ENCODE data around the gene CCDC68. TPM values are rescaled to one million over a fixed set of nuclear protein-coding genes. Genes with fewer than 3 reads are reported as not detected.

Gene CCDC68
- total RNA-seq, 2 experiments from 2014 or later = not detected

GRCh38 chr18:54942144-54942543 lies 17.1 kb downstream of the CCDC68 start:
- Mint-ChIP-seq H3K9me3 (ENCODE audit: low read depth) (no peaks in the 10 kb centered on the region), H3K4me1 (peaks cover 13% of the 10 kb centered on the region), H3K27ac (no peak overlapping the region), H3K4me3 (no peak overlapping the region), H3K27me3 (no peaks in the 10 kb centered on the region), H3K36me3 (ENCODE audit: low read depth) (no peaks in the 10 kb centered on the region)
- ChIA-PET CTCF (no interaction called here), POLR2A (no interaction called here)
- intact Hi-C loops (cut with DNase I, micrococcal nuclease) = no loop called here
- ATAC-seq (no peak), DNase-seq (no peak)

GRCh38 chr18:54939361-54939917 lies 19.8 kb downstream of the CCDC68 start:
- POLR2A ChIA-PET = no interaction called here
- no peak for ATAC-seq
- Mint-ChIP-seq H3K4me3 (no peak overlapping the region), H3K4me1 (no peaks in the 10 kb centered on the region), H3K27me3 (no peaks in the 10 kb centered on the region), H3K9me3 (ENCODE audit: low read depth) (no peaks in the 10 kb centered on the region), H3K36me3 (ENCODE audit: low read depth) (no peaks in the 10 kb centered on the region), H3K27ac (no peak overlapping the region)
- intact Hi-C loops (cut with DNase I, micrococcal nuclease) = no loop called here
- CTCF ChIA-PET = interaction anchor here (1.0 to 1.3 kb wide), 2 partner anchors 8 to 268 kb away, joined by 3 to 5 read pairs; no protein-coding TSS in a partner anchor
- no peak for DNase-seq

GRCh38 chr18:54938506-54938905 lies 20.8 kb downstream of the CCDC68 start:
- H3K36me3 Mint-ChIP-seq (ENCODE audit: low read depth) = no peaks in the 10 kb centered on the region
- ChIA-PET CTCF (interaction anchor here (0.6 kb wide), 1 partner anchor 1058 kb away, joined by 3 read pairs; no protein-coding TSS in a partner anchor), POLR2A (no interaction called here)
- DNase-seq (no peak), ATAC-seq (no peak)
- no peak overlapping the region for H3K4me3 Mint-ChIP-seq
- H3K27ac Mint-ChIP-seq = no peak overlapping the region
- intact Hi-C loops (cut with DNase I, micrococcal nuclease) = no loop called here
- peaks cover 2% of the 10 kb centered on the region for H3K27me3 Mint-ChIP-seq
- H3K9me3 Mint-ChIP-seq (ENCODE audit: low read depth) = no peaks in the 10 kb centered on the region
- H3K4me1 Mint-ChIP-seq = no peaks in the 10 kb centered on the region

GRCh38 chr18:54932472-54932871 lies 26.8 kb downstream of the CCDC68 start:
- Mint-ChIP-seq H3K36me3 (ENCODE audit: low read depth) (no peaks in the 10 kb centered on the region), H3K4me1 (no peaks in the 10 kb centered on the region), H3K9me3 (ENCODE audit: low read depth) (no peaks in the 10 kb centered on the region), H3K27me3 (peaks cover 2% of the 10 kb centered on the region), H3K4me3 (no peak overlapping the region), H3K27ac (no peak overlapping the region)
- POLR2A ChIA-PET = no interaction called here
- intact Hi-C loops (cut with DNase I, micrococcal nuclease) = no loop called here
- CTCF ChIA-PET = no interaction called here
- ATAC-seq (no peak), DNase-seq (no peak)

GRCh38 chr18:54931152-54931551 lies 28.1 kb downstream of the CCDC68 start:
- H3K27ac Mint-ChIP-seq = no peak overlapping the region
- peaks cover 2% of the 10 kb centered on the region for H3K27me3 Mint-ChIP-seq
- no peaks in the 10 kb centered on the region for H3K9me3 Mint-ChIP-seq (ENCODE audit: low read depth)
- H3K4me1 Mint-ChIP-seq = no peaks in the 10 kb centered on the region
- intact Hi-C loops (cut with DNase I, micrococcal nuclease) = no loop called here
- ChIA-PET CTCF (interaction anchor here (1.3 kb wide), 1 partner anchor 9 kb away, joined by 5 read pairs; no protein-coding TSS in a partner anchor), POLR2A (no interaction called here)
- DNase-seq (no peak), ATAC-seq (no peak)
- H3K36me3 Mint-ChIP-seq (ENCODE audit: low read depth) = no peaks in the 10 kb centered on the region
- H3K4me3 Mint-ChIP-seq = no peak overlapping the region

GRCh38 chr18:54928236-54928635 lies 31.0 kb downstream of the CCDC68 start:
- H3K27ac Mint-ChIP-seq = no peak overlapping the region
- no peak for DNase-seq
- no peaks in the 10 kb centered on the region for H3K9me3 Mint-ChIP-seq (ENCODE audit: low read depth)
- ATAC-seq = no peak
- ChIA-PET POLR2A (no interaction called here), CTCF (no interaction called here)
- no peaks in the 10 kb centered on the region for H3K36me3 Mint-ChIP-seq (ENCODE audit: low read depth)
- H3K4me3 Mint-ChIP-seq = no peak overlapping the region
- intact Hi-C loops (cut with DNase I, micrococcal nuclease) = no loop called here
- peaks cover 6% of the 10 kb centered on the region for H3K4me1 Mint-ChIP-seq
- no peaks in the 10 kb centered on the region for H3K27me3 Mint-ChIP-seq

- intact Hi-C loops (cut with DNase I, micrococcal nuclease) = no loop called here
- ATAC-seq (peak; percentile 44), DNase-seq (no peak)
- Mint-ChIP-seq H3K36me3 (ENCODE audit: low read depth) (no peaks in the 10 kb centered on the region), H3K9me3 (ENCODE audit: low read depth) (no peaks in the 10 kb centered on the region), H3K27me3 (no peaks in the 10 kb centered on the region), H3K27ac (no peak overlapping the region), H3K4me3 (no peak overlapping the region), H3K4me1 (peaks cover 6% of the 10 kb centered on the region)
- POLR2A ChIA-PET = no interaction called here
- CTCF ChIA-PET = no interaction called here
Observed at GRCh38 chr18:54926593-54927325, 32.5 kb downstream of the CCDC68 start.

- H3K27me3 Mint-ChIP-seq = no peaks in the 10 kb centered on the region
- no peaks in the 10 kb centered on the region for H3K9me3 Mint-ChIP-seq (ENCODE audit: low read depth)
- intact Hi-C loops (cut with DNase I, micrococcal nuclease) = no loop called here
- ATAC-seq (peak; percentile 30), DNase-seq (no peak)
- no peak overlapping the region for H3K27ac Mint-ChIP-seq
- peaks cover 6% of the 10 kb centered on the region for H3K4me1 Mint-ChIP-seq
- H3K36me3 Mint-ChIP-seq (ENCODE audit: low read depth) = no peaks in the 10 kb centered on the region
- ChIA-PET CTCF (interaction anchor here (0.6 to 1.3 kb wide), 2 partner anchors 205 to 239 kb away, joined by 3 read pairs; no protein-coding TSS in a partner anchor), POLR2A (no interaction called here)
- H3K4me3 Mint-ChIP-seq = no peak overlapping the region
Observed at GRCh38 chr18:54924948-54925347, 34.3 kb downstream of the CCDC68 start.

- H3K9me3 Mint-ChIP-seq (ENCODE audit: low read depth) = no peaks in the 10 kb centered on the region
- H3K27ac Mint-ChIP-seq = no peak overlapping the region
- H3K4me1 Mint-ChIP-seq = peaks cover 6% of the 10 kb centered on the region
- ATAC-seq (no peak), DNase-seq (no peak)
- H3K27me3 Mint-ChIP-seq = no peaks in the 10 kb centered on the region
- intact Hi-C loops (cut with DNase I, micrococcal nuclease) = no loop called here
- CTCF ChIA-PET = interaction anchor here (1.0 to 1.5 kb wide), 2 partner anchors 9 to 217 kb away, joined by 3 read pairs; no protein-coding TSS in a partner anchor
- no peak overlapping the region for H3K4me3 Mint-ChIP-seq
- POLR2A ChIA-PET = no interaction called here
- H3K36me3 Mint-ChIP-seq (ENCODE audit: low read depth) = no peaks in the 10 kb centered on the region
Observed at GRCh38 chr18:54923339-54923956, 35.8 kb downstream of the CCDC68 start.

- CTCF ChIA-PET = no interaction called here
- DNase-seq (no peak), ATAC-seq (no peak)
- Mint-ChIP-seq H3K4me3 (no peak overlapping the region), H3K4me1 (no peaks in the 10 kb centered on the region), H3K9me3 (ENCODE audit: low read depth) (no peaks in the 10 kb centered on the region), H3K27ac (no peak overlapping the region), H3K36me3 (ENCODE audit: low read depth) (no peaks in the 10 kb centered on the region), H3K27me3 (peaks cover 2% of the 10 kb centered on the region)
- POLR2A ChIA-PET = no interaction called here
- intact Hi-C loops (cut with DNase I, micrococcal nuclease) = no loop called here
Observed at GRCh38 chr18:54919412-54919811, 39.8 kb downstream of the CCDC68 start.

- DNase-seq = no peak
- Mint-ChIP-seq H3K4me1 (no peaks in the 10 kb centered on the region), H3K36me3 (ENCODE audit: low read depth) (no peaks in the 10 kb centered on the region), H3K27me3 (peaks cover 2% of the 10 kb centered on the region), H3K9me3 (ENCODE audit: low read depth) (no peaks in the 10 kb centered on the region), H3K27ac (no peak overlapping the region), H3K4me3 (no peak overlapping the region)
- ChIA-PET CTCF (no interaction called here), POLR2A (no interaction called here)
- intact Hi-C loops (cut with DNase I, micrococcal nuclease) = no loop called here
- no peak for ATAC-seq
Observed at GRCh38 chr18:54918060-54918459, 41.2 kb downstream of the CCDC68 start.

- no peaks in the 10 kb centered on the region for H3K36me3 Mint-ChIP-seq (ENCODE audit: low read depth)
- intact Hi-C loops (cut with DNase I, micrococcal nuclease) = no loop called here
- H3K27me3 Mint-ChIP-seq = peaks cover 2% of the 10 kb centered on the region
- ATAC-seq = no peak
- H3K27ac Mint-ChIP-seq = no peak overlapping the region
- H3K4me3 Mint-ChIP-seq = no peak overlapping the region
- H3K4me1 Mint-ChIP-seq = no peaks in the 10 kb centered on the region
- POLR2A ChIA-PET = no interaction called here
- DNase-seq = no peak
- H3K9me3 Mint-ChIP-seq (ENCODE audit: low read depth) = no peaks in the 10 kb centered on the region
- CTCF ChIA-PET = no interaction called here
Observed at GRCh38 chr18:54916507-54916906, 42.8 kb downstream of the CCDC68 start.
